K562 (cell line): ENCODE results near the gene MAST4. TPM values are rescaled to one million over a fixed set of nuclear protein-coding genes. Genes with fewer than 3 reads are reported as not detected.

Source experiments
- CCAR2 ChIP-seq: fragments of 200-400 bp; formaldehyde crosslinking; IDR thresholded peaks from 2 replicates; pipeline ENCODE4 v1.6.1; 2017; ENCODE audit warnings: mild to moderate bottlenecking, low read depth, low read length
- E2F6 ChIP-seq, 2 experiments: IDR thresholded peaks; 2 replicates each; pipeline ENCODE4 v1.6.1; 2011; ENCODE audit warnings: borderline replicate concordance in 1 of 2, control low read depth in 1 of 2, low read depth in 1 of 2, low read length in 1 of 2, mild to moderate bottlenecking in 1 of 2, mixed read lengths in 1 of 2, moderate library complexity in 1 of 2; ENCODE audit not compliant: insufficient read depth in 1 of 2, insufficient read length in 1 of 2, poor library complexity in 1 of 2, severe bottlenecking in 1 of 2; ENCODE audit errors: extremely low read depth in 1 of 2
- FIP1L1 ChIP-seq: fragments of 200-400 bp; formaldehyde crosslinking; IDR thresholded peaks from 2 replicates; pipeline ENCODE4 v1.6.1; 2018; ENCODE audit warnings: mild to moderate bottlenecking, low read depth, low read length; ENCODE audit not compliant: poor library complexity, severe bottlenecking
- FOS ChIP-seq: IDR thresholded peaks from 3 replicates; pipeline ENCODE4 v1.6.1; 2011; ENCODE audit not compliant: insufficient read length; ENCODE audit errors: extremely low read depth
- GABPB1 ChIP-seq: sonication (generic); formaldehyde crosslinking; IDR thresholded peaks from 2 replicates; pipeline ENCODE4 v1.8.0; 2022; ENCODE audit warnings: mild to moderate bottlenecking, missing genetic modification reagents
- HIVEP1 ChIP-seq: fragments of 250-450 bp; sonication (Bioruptor Pico); IDR thresholded peaks from 2 replicates; pipeline ENCODE4 v1.4.0; 2020; ENCODE audit warnings: mild to moderate bottlenecking
- MAFF ChIP-seq: IDR thresholded peaks from 2 replicates; pipeline ENCODE4 v1.6.1; 2012; ENCODE audit warnings: low read length, improper control_type of control experiment
- PCBP2 ChIP-seq: fragments of 200-400 bp; formaldehyde crosslinking; IDR thresholded peaks from 2 replicates; pipeline ENCODE4 v1.6.1; 2018; ENCODE audit warnings: low read length, low read depth, mild to moderate bottlenecking, moderate library complexity; ENCODE audit not compliant: poor library complexity, severe bottlenecking
- POLR2A ChIP-seq: fragments of 450-650 bp; conservative IDR thresholded peaks from 2 replicates; pipeline ENCODE4 v1.6.1; 2016
- PTBP1 ChIP-seq: fragments of 200-400 bp; formaldehyde crosslinking; IDR thresholded peaks from 2 replicates; pipeline ENCODE4 v1.6.1; 2017; ENCODE audit warnings: low read depth, low read length
- SMARCA5 ChIP-seq: fragments of 450-650 bp; IDR thresholded peaks from 2 replicates; pipeline ENCODE4 v1.6.1; 2016
- SRSF1 ChIP-seq: fragments of 200-400 bp; formaldehyde crosslinking; IDR thresholded peaks from 2 replicates; pipeline ENCODE4 v1.6.1; 2017; ENCODE audit warnings: mild to moderate bottlenecking, low read depth, low read length, moderate library complexity
- STAG1 ChIP-seq: sonication (generic); formaldehyde crosslinking; IDR thresholded peaks from 2 replicates; pipeline ENCODE4 v1.5.0; 2020; ENCODE audit warnings: missing genetic modification reagents, borderline replicate concordance
- WHSC1 ChIP-seq: IDR thresholded peaks from one replicate; pipeline ENCODE4 v1.6.1; 2012; ENCODE audit warnings: low read length, control low read depth, inconsistent platforms
- XRCC3 ChIP-seq: fragments of 450-650 bp; IDR thresholded peaks from 2 replicates; pipeline ENCODE4 v1.6.1; 2017; ENCODE audit warnings: mild to moderate bottlenecking, moderate library complexity
- ZBTB1 ChIP-seq: sonication (generic); formaldehyde crosslinking; IDR thresholded peaks from 2 replicates; pipeline ENCODE4 v1.8.1; 2023; ENCODE audit warnings: missing genetic modification reagents, low read depth, mild to moderate bottlenecking, borderline replicate concordance
- ZBTB8A ChIP-seq: fragments of 450-650 bp; IDR thresholded peaks from 2 replicates; pipeline ENCODE4 v1.6.1; 2018; ENCODE audit warnings: mild to moderate bottlenecking, moderate library complexity; ENCODE audit not compliant: partially characterized antibody
- ZNF239 ChIP-seq: fragments of 250-450 bp; sonication (Bioruptor Pico); IDR thresholded peaks from 2 replicates; pipeline ENCODE4 v1.4.0; 2020; ENCODE audit warnings: mild to moderate bottlenecking
- polyA plus RNA-seq, 8 experiments: library from polyadenylated mRNA; depleted of rRNA in 4 of 8; stranded (reverse) in 5 of 8; unstranded in 3 of 8; fragments of >200 nt; fragmentation: Nextera tagmentation in 2 of 8; fragmentation: Illumina TruSeq in 1 of 8; extraction: Ambion mirVana in 2 of 8; extraction: Trizol in 1 of 8; gene quantifications; 2 replicates each; pipeline versions ENCODE4 v1.2.1 to v1.2.3, GENCODE V29; 2011 to 2014; ENCODE audit warnings: inconsistent platforms in 1 of 8, missing spikeins in 1 of 8
- total RNA-seq, 7 experiments: library from RNA; depleted of rRNA in 6 of 7; stranded (reverse); fragments of >200 nt in 6 of 7; fragmentation: Illumina TruSeq in 2 of 7; extraction: Trizol in 2 of 7; gene quantifications; 2 replicates each; pipeline versions ENCODE4 v1.2.1 to v1.2.3, GENCODE V29; 2011 to 2021; ENCODE audit warnings: low replicate concordance in 1 of 7
- TF ChIP-seq, protein P1 (sequence below), 3 experiments: fragments of 200-800 bp in 1 of 3; fragments of 250-450 bp in 1 of 3; fragments of 450-650 bp in 1 of 3; sonication (Bioruptor Pico) in 1 of 3; sonication (Bioruptor generic) in 1 of 3; formaldehyde crosslinking in 1 of 3; IDR thresholded peaks; 2 replicates each; pipeline versions ENCODE4 v1.6.1 to v1.8.0; 2016 to 2022; ENCODE audit warnings: mild to moderate bottlenecking in 2 of 3, missing genetic modification characterization in 2 of 3, missing compliant biosample characterization in 1 of 3, moderate library complexity in 1 of 3
- TF ChIP-seq, protein P2 (sequence below): sonication (generic); formaldehyde crosslinking; IDR thresholded peaks from 2 replicates; pipeline ENCODE4 v1.8.0; 2022; ENCODE audit warnings: missing genetic modification reagents, mild to moderate bottlenecking, moderate library complexity, borderline replicate concordance
- TF ChIP-seq, protein P3 (sequence below): fragments of 450-650 bp; formaldehyde crosslinking; IDR thresholded peaks from 2 replicates; pipeline ENCODE4 v1.4.0; 2022; ENCODE audit warnings: missing genetic modification characterization

The MAST4 gene
- total and polyA plus RNA-seq, 9 of the 15 experiments (the other 6 are each of a cell fraction or from before 2014, with no cell fraction given) = 0.88 to 10.1 (median 5.2) TPM

- TF ChIP-seq CCAR2 (no peak), STAG1 (CRISPR knock-in tag) (no peak), GABPB1 (CRISPR knock-in tag) (no peak; the same call in 1 of the 2 replicates), E2F6 (IDR thresholded peaks at IDR 0.05; ENCODE audit: borderline replicate concordance in 1 of 2, extremely low read depth in 1 of 2, insufficient read depth in 1 of 2, insufficient read length in 1 of 2, low read depth in 1 of 2, low read length in 1 of 2, poor library complexity in 1 of 2, severe bottlenecking in 1 of 2) (peak in 1 of 2 experiments; percentile 48), ZBTB8A (no peak), HIVEP1 (no peak), SRSF1 (no peak), XRCC3 (no peak), PCBP2 (no peak), MAFF (peak; percentile 38), SMARCA5 (no peak), FOS (no peak), ZNF239 (CRISPR knock-in tag) (no peak), ZBTB1 (CRISPR knock-in tag) (no peak), PTBP1 (no peak), WHSC1 (no peak), FIP1L1 (no peak), POLR2A (peak; percentile 59)
- TF ChIP-seq, protein P1, sequence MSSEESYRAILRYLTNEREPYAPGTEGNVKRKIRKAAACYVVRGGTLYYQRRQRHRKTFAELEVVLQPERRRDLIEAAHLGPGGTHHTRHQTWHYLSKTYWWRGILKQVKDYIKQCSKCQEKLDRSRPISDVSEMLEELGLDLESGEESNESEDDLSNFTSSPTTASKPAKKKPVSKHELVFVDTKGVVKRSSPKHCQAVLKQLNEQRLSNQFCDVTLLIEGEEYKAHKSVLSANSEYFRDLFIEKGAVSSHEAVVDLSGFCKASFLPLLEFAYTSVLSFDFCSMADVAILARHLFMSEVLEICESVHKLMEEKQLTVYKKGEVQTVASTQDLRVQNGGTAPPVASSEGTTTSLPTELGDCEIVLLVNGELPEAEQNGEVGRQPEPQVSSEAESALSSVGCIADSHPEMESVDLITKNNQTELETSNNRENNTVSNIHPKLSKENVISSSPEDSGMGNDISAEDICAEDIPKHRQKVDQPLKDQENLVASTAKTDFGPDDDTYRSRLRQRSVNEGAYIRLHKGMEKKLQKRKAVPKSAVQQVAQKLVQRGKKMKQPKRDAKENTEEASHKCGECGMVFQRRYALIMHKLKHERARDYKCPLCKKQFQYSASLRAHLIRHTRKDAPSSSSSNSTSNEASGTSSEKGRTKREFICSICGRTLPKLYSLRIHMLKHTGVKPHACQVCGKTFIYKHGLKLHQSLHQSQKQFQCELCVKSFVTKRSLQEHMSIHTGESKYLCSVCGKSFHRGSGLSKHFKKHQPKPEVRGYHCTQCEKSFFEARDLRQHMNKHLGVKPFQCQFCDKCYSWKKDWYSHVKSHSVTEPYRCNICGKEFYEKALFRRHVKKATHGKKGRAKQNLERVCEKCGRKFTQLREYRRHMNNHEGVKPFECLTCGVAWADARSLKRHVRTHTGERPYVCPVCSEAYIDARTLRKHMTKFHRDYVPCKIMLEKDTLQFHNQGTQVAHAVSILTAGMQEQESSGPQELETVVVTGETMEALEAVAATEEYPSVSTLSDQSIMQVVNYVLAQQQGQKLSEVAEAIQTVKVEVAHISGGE (CRISPR knock-in tag; IDR thresholded peaks at IDR 0.05) = no peak
- TF ChIP-seq, protein P2, sequence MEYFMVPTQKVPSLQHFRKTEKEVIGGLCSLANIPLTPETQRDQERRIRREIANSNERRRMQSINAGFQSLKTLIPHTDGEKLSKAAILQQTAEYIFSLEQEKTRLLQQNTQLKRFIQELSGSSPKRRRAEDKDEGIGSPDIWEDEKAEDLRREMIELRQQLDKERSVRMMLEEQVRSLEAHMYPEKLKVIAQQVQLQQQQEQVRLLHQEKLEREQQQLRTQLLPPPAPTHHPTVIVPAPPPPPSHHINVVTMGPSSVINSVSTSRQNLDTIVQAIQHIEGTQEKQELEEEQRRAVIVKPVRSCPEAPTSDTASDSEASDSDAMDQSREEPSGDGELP = peak; percentile 72; the same call in 1 of the 2 replicates
- TF ChIP-seq, protein P3, sequence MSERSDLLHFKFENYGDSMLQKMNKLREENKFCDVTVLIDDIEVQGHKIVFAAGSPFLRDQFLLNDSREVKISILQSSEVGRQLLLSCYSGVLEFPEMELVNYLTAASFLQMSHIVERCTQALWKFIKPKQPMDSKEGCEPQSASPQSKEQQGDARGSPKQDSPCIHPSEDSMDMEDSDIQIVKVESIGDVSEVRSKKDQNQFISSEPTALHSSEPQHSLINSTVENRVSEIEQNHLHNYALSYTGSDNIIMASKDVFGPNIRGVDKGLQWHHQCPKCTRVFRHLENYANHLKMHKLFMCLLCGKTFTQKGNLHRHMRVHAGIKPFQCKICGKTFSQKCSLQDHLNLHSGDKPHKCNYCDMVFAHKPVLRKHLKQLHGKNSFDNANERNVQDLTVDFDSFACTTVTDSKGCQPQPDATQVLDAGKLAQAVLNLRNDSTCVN (CRISPR knock-in tag) = no peak
These were observed 407.9 kb downstream of the MAST4 start (continued) for GRCh38 chr5:67003935-67004729.
